Progenitor cell of endocrine pancreas (in vitro differentiated cells): ENCODE results near the gene GNPDA1. TPM values are rescaled to one million over a fixed set of nuclear protein-coding genes. Genes with fewer than 3 reads are reported as not detected.
"Not testable (repeated sequence)": the region's sequence is repeated elsewhere in the genome, so short reads cannot be mapped to it uniquely, and the experiment has no call there.

ENCODE experiments used
- DNase-seq: peaks from one replicate; pipeline ENCODE4 v3.0.0; 2021; ENCODE audit warnings: low spot score; ENCODE audit not compliant: unreplicated experiment
- H3K27ac Mint-ChIP-seq: 2 replicates; pipeline ENCODE4 v1.8.0; 2021; ENCODE audit warnings: mild to moderate bottlenecking, moderate library complexity, mixed read lengths
- H3K27me3 Mint-ChIP-seq: 2 replicates; pipeline ENCODE4 v1.8.0; 2021; ENCODE audit warnings: mixed read lengths
- H3K36me3 Mint-ChIP-seq: 2 replicates; pipeline ENCODE4 v1.8.0; 2022; ENCODE audit warnings: mixed read lengths; ENCODE audit not compliant: insufficient read depth
- H3K4me1 Mint-ChIP-seq: 2 replicates; pipeline ENCODE4 v1.8.0; 2021; ENCODE audit warnings: low read depth, mixed read lengths
- H3K4me3 Mint-ChIP-seq: 2 replicates; pipeline ENCODE4 v1.8.0; 2021; ENCODE audit warnings: low read depth, mild to moderate bottlenecking, moderate library complexity, mixed read lengths
- H3K9me3 Mint-ChIP-seq: 2 replicates; pipeline ENCODE4 v1.8.0; 2021; ENCODE audit warnings: low read depth, mixed read lengths
- CTCF ChIP-seq: fragments of 200-600 bp; sonication (generic); IDR thresholded peaks from one replicate; pipeline ENCODE4 v1.5.0; 2021; ENCODE audit warnings: antibody characterized with exemption, mild to moderate bottlenecking; ENCODE audit not compliant: unreplicated experiment
- total RNA-seq: library from RNA; stranded (reverse); gene quantifications from 2 replicates; pipeline ENCODE4 v1.2.1, GENCODE V29; 2021

The GNPDA1 gene
- total RNA-seq, 1 donor from 2014 or later, result 115 TPM

GRCh38 chr5:142053426-142054151, 40.8 kb upstream of the GNPDA1 start:
- Mint-ChIP-seq H3K9me3 (no peaks in the 10 kb centered on the region), H3K36me3 (no peaks in the 10 kb centered on the region), H3K4me1 (peaks cover 16% of the 10 kb centered on the region), H3K27me3 (no peaks in the 10 kb centered on the region), H3K4me3 (no peak overlapping the region), H3K27ac (no peak overlapping the region)
- TF ChIP-seq CTCF, result no peak
- no peak for DNase-seq

- not testable (repeated sequence) for H3K4me3 Mint-ChIP-seq, H3K27me3 Mint-ChIP-seq, H3K9me3 Mint-ChIP-seq, H3K36me3 Mint-ChIP-seq, DNase-seq, H3K27ac Mint-ChIP-seq
- peaks cover 14% of the 10 kb centered on the region for H3K4me1 Mint-ChIP-seq
Measured at GRCh38 chr5:142052026-142052425, 39.2 kb upstream of the GNPDA1 start.

DNA sequence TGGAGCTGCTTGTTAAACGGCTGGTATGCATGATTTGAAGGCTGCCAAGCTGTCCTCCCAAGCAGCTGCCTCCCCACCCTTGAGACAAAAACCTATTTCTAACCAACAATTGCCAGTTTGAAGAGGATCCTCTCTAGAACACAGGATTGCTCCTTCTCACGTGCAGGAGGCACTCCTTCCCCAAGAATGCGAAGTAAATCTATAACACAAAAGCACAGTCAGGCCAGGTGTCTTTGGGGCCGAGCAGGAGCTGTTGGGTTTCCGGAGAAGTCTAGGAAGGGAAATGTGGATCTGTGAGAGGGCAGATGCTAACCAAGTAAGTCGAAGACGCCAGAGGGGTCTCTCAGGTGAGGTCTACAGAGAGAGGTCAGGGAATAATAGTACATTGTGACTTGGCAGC, 35.4 kb upstream of the GNPDA1 start:
- Mint-ChIP-seq H3K36me3 (no peaks in the 10 kb centered on the region), H3K4me1 (peaks cover 6% of the 10 kb centered on the region)
- TF ChIP-seq CTCF, result no peak

DNA sequence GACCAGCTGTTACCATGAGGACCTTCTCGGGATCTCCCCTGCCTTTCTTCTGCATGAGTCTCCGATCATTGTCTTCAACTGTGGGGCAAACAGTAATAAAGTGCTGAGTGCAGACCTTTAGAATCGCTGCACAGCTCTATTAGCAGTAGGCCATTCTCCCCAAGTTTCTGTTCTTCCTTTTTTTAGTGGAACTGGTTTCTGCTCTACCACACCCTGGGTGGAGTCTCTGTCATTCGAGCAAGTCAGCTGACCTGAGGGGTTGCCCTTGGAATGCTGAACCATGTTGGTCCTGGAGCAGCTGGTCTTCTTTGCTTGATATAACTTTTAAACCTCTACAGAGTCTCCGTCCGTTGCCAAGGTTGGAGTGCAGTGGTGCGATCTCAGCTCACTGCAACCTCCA, 33.4 kb upstream of the GNPDA1 start:
- Mint-ChIP-seq H3K36me3 (no peaks in the 10 kb centered on the region), H3K27ac (no peak overlapping the region), H3K9me3 (no peaks in the 10 kb centered on the region), H3K4me3 (no peak overlapping the region), H3K27me3 (no peaks in the 10 kb centered on the region), H3K4me1 (peaks cover 6% of the 10 kb centered on the region)
- no peak for DNase-seq
- no peak for TF ChIP-seq CTCF

More for the DNA sequence above, 35.4 kb upstream of the GNPDA1 start:
- H3K27ac Mint-ChIP-seq, result peak overlapping the region; percentile 84
- H3K4me3 Mint-ChIP-seq, result no peak overlapping the region
- H3K9me3 Mint-ChIP-seq, result no peaks in the 10 kb centered on the region
- H3K27me3 Mint-ChIP-seq, result no peaks in the 10 kb centered on the region
- DNase-seq, result no peak

DNA sequence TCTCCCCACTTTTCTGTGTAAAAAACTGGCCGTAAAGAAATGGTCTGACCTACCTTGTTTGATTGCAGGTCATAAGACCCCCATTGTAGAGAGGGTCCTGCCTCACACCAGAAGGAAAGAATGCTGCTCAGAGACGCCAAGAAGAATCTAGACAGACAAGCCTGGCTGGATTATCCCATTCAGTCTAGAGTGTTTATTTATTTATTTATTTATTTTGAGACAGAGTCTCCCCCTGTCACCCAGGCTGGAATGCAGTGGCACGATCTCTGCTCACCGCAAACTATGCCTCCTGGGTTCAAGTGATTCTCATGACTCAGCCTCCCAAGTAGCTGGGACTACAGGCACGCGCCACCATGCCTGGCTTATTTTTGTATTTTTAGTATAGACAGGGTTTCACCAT, 28.1 kb upstream of the GNPDA1 start:
- not testable (repeated sequence) for H3K27me3 Mint-ChIP-seq, H3K4me3 Mint-ChIP-seq, H3K9me3 Mint-ChIP-seq, H3K4me1 Mint-ChIP-seq, DNase-seq, H3K36me3 Mint-ChIP-seq, H3K27ac Mint-ChIP-seq

DNA sequence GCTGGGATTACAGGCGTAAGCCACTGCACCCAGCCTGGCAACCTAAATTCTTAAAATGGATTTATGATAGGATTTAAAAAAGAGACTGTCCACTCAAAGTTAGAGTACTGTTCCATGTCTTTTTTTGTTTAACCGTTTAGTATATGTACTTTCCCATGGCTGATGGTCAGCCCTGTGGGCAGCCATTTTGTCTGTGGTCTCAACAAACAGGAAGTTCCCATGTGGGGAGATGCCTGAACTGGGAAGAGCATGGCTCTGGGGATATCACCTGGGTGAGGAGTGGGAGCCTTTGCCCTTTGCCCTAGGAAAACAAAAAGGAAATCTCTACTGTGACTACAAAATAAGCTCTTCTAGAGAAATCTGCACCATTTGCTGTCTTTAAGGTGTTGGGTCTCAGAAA, 27.5 kb upstream of the GNPDA1 start:
- DNase-seq, result no peak
- no peaks in the 10 kb centered on the region for H3K9me3 Mint-ChIP-seq
- TF ChIP-seq CTCF, result no peak
- H3K36me3 Mint-ChIP-seq, result no peaks in the 10 kb centered on the region
- no peaks in the 10 kb centered on the region for H3K27me3 Mint-ChIP-seq
- no peaks in the 10 kb centered on the region for H3K4me1 Mint-ChIP-seq
- no peak overlapping the region for H3K27ac Mint-ChIP-seq
- H3K4me3 Mint-ChIP-seq, result no peak overlapping the region
